ENCODE measurements around the gene ROR1. TPM values are rescaled to one million over a fixed set of nuclear protein-coding genes. Genes with fewer than 3 reads are reported as not detected.
A peak's percentile ranks its signal among the peaks of the same experiment; 100 is the strongest.

Gene ROR1
- total RNA-seq, 2 donors from 2014 or later, result 0.25 TPM; not detected in 1

- no peaks in the 10 kb centered on the region for H3K9me3 Mint-ChIP-seq
- no peak for DNase-seq (ENCODE audit: low spot score in 2 of 2)
- no peak for ATAC-seq
- no peak overlapping the region for H3K27ac Mint-ChIP-seq
- H3K36me3 Mint-ChIP-seq, result no peaks in the 10 kb centered on the region
Observed at GRCh38 chr1:64162151-64162550, 388.3 kb downstream of the ROR1 start.

- no peaks in the 10 kb centered on the region for H3K36me3 Mint-ChIP-seq
- DNase-seq (ENCODE audit: low spot score in 2 of 2) (no peak), ATAC-seq (no peak)
- no peak overlapping the region for H3K27ac Mint-ChIP-seq
- H3K9me3 Mint-ChIP-seq, result no peaks in the 10 kb centered on the region
Observed at GRCh38 chr1:64162804-64163203, 389.0 kb downstream of the ROR1 start.

- Mint-ChIP-seq H3K9me3 (peaks cover 0 to 3% of the 10 kb centered on the region in 2 donors), H3K27ac (no peak overlapping the region), H3K36me3 (no peaks in the 10 kb centered on the region)
- ATAC-seq, result no peak
- no peak for DNase-seq (ENCODE audit: low spot score in 2 of 2)
Observed at GRCh38 chr1:64163431-64163830, 389.6 kb downstream of the ROR1 start.

GRCh38 chr1:64163970-64164369 lies 390.2 kb downstream of the ROR1 start:
- H3K27ac Mint-ChIP-seq, result no peak overlapping the region
- no peak for ATAC-seq

GRCh38 chr1:64166629-64167028 lies 392.8 kb downstream of the ROR1 start:
- Mint-ChIP-seq H3K9me3 (peaks cover 9 to 10% of the 10 kb centered on the region in 2 donors), H3K27ac (no peak overlapping the region), H3K36me3 (peaks cover 0 to 5% of the 10 kb centered on the region in 2 donors)
- no peak for DNase-seq (ENCODE audit: low spot score in 2 of 2)
- ATAC-seq, result no peak

More at GRCh38 chr1:64163970-64164369, 390.2 kb downstream of the ROR1 start:
- DNase-seq (ENCODE audit: low spot score in 2 of 2), result no peak
- H3K9me3 Mint-ChIP-seq, result peaks cover 1 to 3% of the 10 kb centered on the region in 2 donors
- H3K36me3 Mint-ChIP-seq, result no peaks in the 10 kb centered on the region

GRCh38 chr1:64167176-64167575 lies 393.4 kb downstream of the ROR1 start:
- Mint-ChIP-seq H3K36me3 (peaks cover 0 to 5% of the 10 kb centered on the region in 2 donors), H3K27ac (no peak overlapping the region), H3K9me3 (peaks cover 9 to 10% of the 10 kb centered on the region in 2 donors)
- ATAC-seq (no peak), DNase-seq (ENCODE audit: low spot score in 2 of 2) (no peak)

- ATAC-seq (peak in 1 of 2 donors; percentile 26), DNase-seq (ENCODE audit: low spot score in 2 of 2) (no peak)
- Mint-ChIP-seq H3K36me3 (peaks cover 0 to 5% of the 10 kb centered on the region in 2 donors), H3K9me3 (peaks cover 9 to 10% of the 10 kb centered on the region in 2 donors), H3K27ac (no peak overlapping the region)
Observed at GRCh38 chr1:64171246-64171645, 397.4 kb downstream of the ROR1 start.

GRCh38 chr1:64171797-64172281 lies 398.0 kb downstream of the ROR1 start:
- peaks cover 9 to 10% of the 10 kb centered on the region in 2 donors for H3K9me3 Mint-ChIP-seq
- H3K27ac Mint-ChIP-seq, result no peak overlapping the region
- no peak for DNase-seq (ENCODE audit: low spot score in 2 of 2)
- peaks cover 0 to 5% of the 10 kb centered on the region in 2 donors for H3K36me3 Mint-ChIP-seq
- peak; percentile 84 to 93 for ATAC-seq

GRCh38 chr1:64172458-64172983 lies 398.7 kb downstream of the ROR1 start:
- Mint-ChIP-seq H3K36me3 (peaks cover 0 to 5% of the 10 kb centered on the region in 2 donors), H3K9me3 (peaks cover 9 to 10% of the 10 kb centered on the region in 2 donors), H3K27ac (no peak overlapping the region)
- peak in 1 of 2 donors; percentile 39 for ATAC-seq
- no peak for DNase-seq (ENCODE audit: low spot score in 2 of 2)

GRCh38 chr1:64173336-64173940 lies 399.6 kb downstream of the ROR1 start:
- no peak overlapping the region for H3K27ac Mint-ChIP-seq
- DNase-seq (ENCODE audit: low spot score in 2 of 2) (no peak), ATAC-seq (no peak)
- peaks cover 7 to 10% of the 10 kb centered on the region in 2 donors for H3K9me3 Mint-ChIP-seq
- H3K36me3 Mint-ChIP-seq, result peaks cover 0 to 5% of the 10 kb centered on the region in 2 donors

GRCh38 chr1:64175639-64176038 lies 401.8 kb downstream of the ROR1 start:
- ATAC-seq (no peak), DNase-seq (ENCODE audit: low spot score in 2 of 2) (no peak)
- Mint-ChIP-seq H3K27ac (no peak overlapping the region), H3K9me3 (peaks cover 0 to 5% of the 10 kb centered on the region in 2 donors), H3K36me3 (no peaks in the 10 kb centered on the region)

- no peak overlapping the region for H3K27ac Mint-ChIP-seq
- DNase-seq (ENCODE audit: low spot score in 2 of 2), result no peak
- no peaks in the 10 kb centered on the region for H3K9me3 Mint-ChIP-seq
- no peak for ATAC-seq
- H3K36me3 Mint-ChIP-seq, result no peaks in the 10 kb centered on the region
Observed at GRCh38 chr1:64176659-64177058, 402.8 kb downstream of the ROR1 start.

- no peaks in the 10 kb centered on the region for H3K9me3 Mint-ChIP-seq
- ATAC-seq (no peak), DNase-seq (ENCODE audit: low spot score in 2 of 2) (no peak)
- H3K27ac Mint-ChIP-seq, result no peak overlapping the region
- no peaks in the 10 kb centered on the region for H3K36me3 Mint-ChIP-seq
Observed at GRCh38 chr1:64179588-64179987, 405.8 kb downstream of the ROR1 start.

GRCh38 chr1:64182207-64182606 lies 408.4 kb downstream of the ROR1 start:
- ATAC-seq, result no peak
- no peak overlapping the region for H3K27ac Mint-ChIP-seq
- H3K9me3 Mint-ChIP-seq, result no peaks in the 10 kb centered on the region
- DNase-seq (ENCODE audit: low spot score in 2 of 2), result no peak
- no peaks in the 10 kb centered on the region for H3K36me3 Mint-ChIP-seq

GRCh38 chr1:64183395-64184002 lies 409.7 kb downstream of the ROR1 start:
- Mint-ChIP-seq H3K36me3 (no peaks in the 10 kb centered on the region), H3K27ac (no peak overlapping the region), H3K9me3 (no peaks in the 10 kb centered on the region)
- DNase-seq (ENCODE audit: low spot score in 2 of 2) (no peak), ATAC-seq (no peak)

- ATAC-seq (no peak), DNase-seq (ENCODE audit: low spot score in 2 of 2) (no peak)
- Mint-ChIP-seq H3K27ac (no peak overlapping the region), H3K36me3 (no peaks in the 10 kb centered on the region), H3K9me3 (no peaks in the 10 kb centered on the region)
Observed at GRCh38 chr1:64184003-64184440, 410.2 kb downstream of the ROR1 start.

GRCh38 chr1:64186138-64186897 lies 412.5 kb downstream of the ROR1 start:
- DNase-seq (ENCODE audit: low spot score in 2 of 2) (no peak), ATAC-seq (no peak)
- no peaks in the 10 kb centered on the region for H3K36me3 Mint-ChIP-seq
- H3K9me3 Mint-ChIP-seq, result no peaks in the 10 kb centered on the region
- H3K27ac Mint-ChIP-seq, result no peak overlapping the region
